Embryonic facial prominence (tissue), 1 donor: ENCODE measurements around the gene COL20A1.

Experiments
- DNase-seq: peaks from one replicate; pipeline ENCODE4 v3.0.0-alpha.2; 2016; ENCODE audit errors: extremely low spot score

The COL20A1 gene

DNA sequence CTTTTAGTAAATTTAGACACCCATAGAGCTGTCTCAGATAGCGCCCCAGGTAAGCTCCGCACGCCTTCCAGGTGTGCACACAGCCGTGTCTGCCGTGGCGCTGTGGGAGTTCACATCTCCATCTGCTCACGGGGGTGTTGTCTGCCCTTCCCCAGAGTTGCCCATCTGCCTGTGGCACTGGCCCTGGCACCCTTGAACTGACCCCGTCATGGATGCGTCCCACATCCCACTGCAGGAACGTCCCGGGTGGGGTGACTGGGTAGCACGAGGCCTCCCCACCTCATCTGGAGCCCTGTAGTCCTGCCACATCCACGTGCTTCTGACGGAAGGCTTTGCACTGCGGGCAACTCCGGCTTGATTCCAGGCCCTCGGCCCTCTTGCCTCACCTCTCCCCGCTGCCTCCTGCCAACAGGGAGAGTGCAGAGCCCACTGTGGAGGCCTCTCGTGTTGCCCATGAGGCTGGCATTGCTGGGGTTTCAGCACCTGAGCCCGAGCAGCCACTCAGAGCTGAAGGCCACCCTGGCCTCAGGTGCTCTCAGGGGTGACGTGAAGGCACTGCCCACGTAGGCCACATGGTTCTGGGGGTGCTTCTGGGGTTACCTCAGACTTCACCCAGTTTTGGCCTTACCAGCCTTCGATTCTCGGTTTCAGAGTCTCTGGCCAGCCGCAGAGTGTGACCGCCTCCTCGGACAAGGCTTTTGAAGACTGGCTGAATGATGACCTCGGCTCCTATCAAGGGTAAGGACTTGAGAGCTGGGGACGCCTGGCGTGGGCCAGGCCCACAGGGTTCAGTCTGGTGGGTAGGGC is 15.3 kb upstream of the COL20A1 start:
- no peak for DNase-seq

- no peak for DNase-seq
Observed at GRCh38 chr20:63278661-63279060, 14.3 kb upstream of the COL20A1 start.

- DNase-seq, result no peak
Observed at GRCh38 chr20:63279931-63280330, 13.1 kb upstream of the COL20A1 start.

DNA sequence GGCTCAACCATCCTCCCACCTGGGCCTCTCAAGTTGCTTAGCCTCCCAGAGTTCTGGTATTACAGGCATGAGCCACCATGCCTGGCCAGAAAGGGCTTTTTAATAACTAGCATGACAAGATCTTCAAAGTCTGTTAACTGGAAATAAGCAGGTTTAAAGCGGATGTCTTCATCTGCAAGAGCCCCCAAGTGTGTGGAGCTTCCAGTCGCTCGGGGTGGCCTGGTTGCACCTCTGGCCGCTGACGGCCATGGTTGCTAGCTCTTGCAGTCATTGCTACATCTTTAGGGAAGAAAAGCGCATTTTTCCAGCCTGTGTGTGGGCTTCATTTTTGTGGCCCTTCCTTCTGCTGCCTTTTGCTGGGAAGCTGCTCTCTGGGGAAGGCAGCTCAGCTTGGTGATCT is 12.6 kb upstream of the COL20A1 start:
- no peak for DNase-seq

- no peak for DNase-seq
Observed at GRCh38 chr20:63280929-63281545, 11.9 kb upstream of the COL20A1 start.

DNA sequence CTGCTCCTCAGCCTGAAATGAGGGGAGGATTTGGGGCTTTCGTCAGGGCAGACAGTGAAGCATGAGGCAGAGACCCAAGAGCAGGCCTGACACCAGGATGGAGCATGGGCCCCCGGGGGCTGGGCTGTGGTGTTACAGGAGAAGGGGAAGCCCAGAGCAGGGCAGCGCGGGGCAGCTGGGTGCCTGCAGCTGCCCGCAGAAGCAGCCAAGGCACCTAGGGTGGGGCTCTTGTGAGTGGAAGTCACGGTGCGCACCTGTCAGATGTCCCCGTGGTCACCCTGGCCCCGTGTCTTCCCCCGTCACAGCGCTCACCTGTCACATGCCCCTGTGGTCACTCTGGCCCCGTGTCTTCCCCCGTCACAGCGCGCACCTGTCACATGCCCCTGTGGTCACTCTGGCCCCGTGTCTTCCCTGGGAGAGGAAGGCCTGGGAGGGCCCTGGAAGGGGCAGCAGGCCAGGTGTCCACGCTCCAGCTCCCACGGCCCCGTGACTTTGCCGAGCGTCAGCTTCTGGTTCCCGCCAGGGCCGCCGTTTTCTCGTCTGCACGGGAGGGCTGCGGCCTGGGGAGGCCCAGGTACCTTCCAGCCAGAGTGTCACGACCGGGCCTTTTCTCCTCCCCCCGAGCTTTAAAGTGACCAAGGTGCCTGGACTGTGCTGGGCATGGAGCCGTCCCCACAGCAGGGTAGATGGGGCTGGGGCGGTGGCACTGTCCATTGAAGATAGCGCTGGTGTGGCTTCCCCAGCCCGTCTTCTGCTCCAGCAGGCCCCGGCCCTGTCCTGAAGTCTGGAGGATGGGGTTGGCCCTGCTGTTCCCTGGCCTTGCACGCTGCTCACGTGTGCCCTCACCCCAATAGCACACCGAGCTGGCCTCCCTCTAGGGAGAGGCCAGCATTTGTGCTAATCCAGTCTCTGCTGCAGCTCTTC is 11.0 kb upstream of the COL20A1 start:
- no peak for DNase-seq

GRCh38 chr20:63282946-63283345 is 10.0 kb upstream of the COL20A1 start:
- DNase-seq, result no peak

GRCh38 chr20:63283397-63284082 is 9.4 kb upstream of the COL20A1 start:
- DNase-seq, result no peak

DNA sequence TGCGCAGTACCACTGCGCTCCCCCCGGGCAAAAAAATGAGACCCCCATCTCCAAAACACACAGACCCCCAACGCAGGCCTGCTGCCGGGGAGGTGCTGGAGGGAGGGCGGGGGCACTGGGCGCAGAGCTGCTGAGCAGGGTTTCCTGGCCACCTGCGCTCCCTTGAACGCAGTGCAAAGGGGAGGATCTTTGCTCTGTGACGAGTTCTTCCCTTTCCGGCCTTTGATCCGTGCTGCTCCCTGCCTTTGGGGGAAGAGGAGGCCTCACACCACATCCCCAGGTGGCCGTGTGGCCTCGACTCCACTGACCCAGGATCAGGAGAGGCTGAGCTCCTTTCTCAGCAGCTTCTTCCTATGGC is 8.9 kb upstream of the COL20A1 start:
- DNase-seq, result no peak

DNA sequence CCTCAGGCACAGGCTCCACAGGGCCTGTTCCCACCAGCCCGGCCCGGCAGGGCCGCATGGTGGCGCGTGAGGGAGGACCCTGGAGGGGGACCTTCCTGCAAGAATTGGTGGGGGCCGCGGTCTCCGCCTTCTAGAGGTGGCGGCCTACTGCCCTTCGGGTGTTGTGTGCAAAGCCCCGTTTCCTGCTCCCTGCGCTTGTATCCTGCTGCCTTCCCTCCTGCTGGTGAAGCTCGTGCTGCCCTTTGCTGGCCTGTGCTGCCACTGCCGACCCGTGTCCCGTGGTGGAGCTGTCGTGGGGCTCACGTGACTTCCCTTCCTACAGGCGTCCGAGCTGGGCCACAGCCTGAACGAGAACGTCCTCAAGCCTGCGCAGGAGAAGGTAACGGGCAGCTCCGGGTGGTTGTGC is 8.4 kb upstream of the COL20A1 start:
- no peak for DNase-seq

- no peak for DNase-seq
Observed at GRCh38 chr20:63284981-63285524, 7.9 kb upstream of the COL20A1 start.

DNA sequence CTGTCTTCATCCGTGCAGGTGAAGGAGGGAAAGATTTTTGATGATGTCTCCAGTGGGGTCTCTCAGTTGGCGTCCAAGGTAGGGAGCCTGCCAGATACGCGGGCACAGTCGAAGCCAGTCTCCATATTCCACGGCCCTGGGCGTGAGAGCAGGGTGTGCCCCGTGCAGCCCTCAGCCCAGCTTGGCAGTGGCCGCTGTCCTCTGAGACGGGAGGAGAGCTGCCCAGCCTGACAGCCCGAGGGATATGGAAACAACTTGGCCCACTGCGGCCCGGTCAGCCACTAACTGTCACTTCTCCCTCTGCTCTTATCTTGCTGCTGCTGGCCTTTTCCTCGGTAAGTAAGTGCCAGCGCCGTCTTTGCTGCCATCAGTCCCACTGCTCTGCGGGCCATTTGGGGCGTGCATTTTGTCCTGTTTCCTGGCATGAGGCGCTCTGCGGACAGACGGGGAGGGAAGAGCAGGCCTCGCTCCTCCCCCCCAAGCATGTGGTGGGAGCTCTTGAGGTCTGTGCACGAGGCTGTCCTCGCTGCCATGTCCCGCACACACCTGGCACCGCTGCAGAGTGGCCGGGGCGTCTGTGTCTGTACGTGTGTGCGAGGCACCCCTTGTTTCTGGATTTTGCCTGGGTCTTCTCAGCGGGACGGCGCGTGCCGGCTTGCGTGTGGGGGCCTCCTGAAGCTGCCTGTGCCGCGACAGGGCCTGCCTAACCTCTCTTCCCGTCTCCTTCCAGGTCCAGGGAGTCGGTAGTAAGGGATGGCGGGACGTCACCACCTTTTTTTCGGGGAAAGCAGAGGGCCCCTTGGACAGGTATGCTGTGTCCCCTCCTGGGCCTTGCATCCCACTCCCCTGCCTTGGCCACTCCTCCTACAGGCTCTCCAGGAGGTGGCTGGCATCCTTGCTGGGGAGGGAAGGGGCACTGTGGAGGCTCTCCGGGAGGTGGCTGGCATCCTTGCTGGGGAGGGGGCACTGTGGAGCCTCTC is 7.1 kb upstream of the COL20A1 start:
- DNase-seq, result no peak

GRCh38 chr20:63286781-63287696 is 5.9 kb upstream of the COL20A1 start:
- no peak for DNase-seq

- DNase-seq, result no peak
Observed at GRCh38 chr20:63287697-63288580, 5.0 kb upstream of the COL20A1 start.

- DNase-seq, result no peak
Observed at GRCh38 chr20:63288581-63289251, 4.3 kb upstream of the COL20A1 start.

- DNase-seq, result no peak
Observed at GRCh38 chr20:63289311-63290135, 3.5 kb upstream of the COL20A1 start.

DNA sequence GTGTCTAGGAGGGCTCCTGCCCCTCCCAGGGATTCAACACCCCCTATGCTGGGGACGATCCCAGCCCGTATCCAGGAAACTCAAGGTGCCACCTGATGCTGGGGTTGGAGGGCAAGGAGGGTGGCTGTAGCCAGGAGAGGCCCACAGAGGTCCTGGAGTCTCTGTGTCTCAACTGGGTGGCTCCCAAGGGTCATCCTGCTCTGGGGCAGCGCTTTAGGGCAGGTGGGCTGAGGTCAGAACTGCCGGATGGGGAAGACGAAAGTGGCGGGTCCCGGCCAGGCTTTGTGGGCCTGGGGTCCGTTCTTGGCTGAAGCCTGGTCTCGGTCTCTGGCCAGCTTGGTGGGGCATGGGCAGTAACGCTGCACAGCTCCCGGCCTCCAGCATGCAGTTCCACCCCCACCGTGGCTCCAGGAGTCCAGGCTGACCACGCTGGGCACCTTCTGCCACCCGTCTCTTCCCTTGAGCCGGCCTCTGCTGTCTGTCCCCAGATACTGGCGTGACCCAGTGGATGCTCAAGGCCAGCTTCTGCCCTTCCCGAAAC is 2.8 kb upstream of the COL20A1 start:
- no peak for DNase-seq
